ENCODE data around the gene MYL3.

MYL3 gene

DNA sequence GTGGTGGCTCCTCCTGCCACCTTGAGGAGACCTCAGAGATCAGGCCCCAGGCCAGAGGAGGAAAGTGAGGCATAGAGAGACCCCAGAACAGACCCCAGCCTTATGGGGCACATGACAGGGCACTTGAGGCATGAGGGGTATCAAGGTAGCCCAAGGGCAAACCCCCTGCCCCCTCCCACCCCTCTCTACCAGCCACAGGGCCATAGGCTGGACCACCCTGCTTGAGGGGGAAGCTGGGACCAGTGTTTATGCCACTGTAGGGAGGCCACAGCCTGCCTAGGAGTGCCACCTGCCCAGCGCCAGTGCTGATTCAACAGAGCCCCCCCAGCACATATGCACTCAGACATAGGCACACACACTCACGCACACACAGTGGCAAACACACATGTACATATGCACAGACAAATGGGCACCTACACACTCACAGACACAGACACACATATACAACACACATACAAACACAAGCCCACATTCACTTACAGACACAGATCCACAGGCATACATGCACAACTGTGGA, 10.3 kb downstream of the MYL3 start:
- TF ChIP-seq CTCF (conservative IDR thresholded peaks at IDR 0.05; ENCODE audit: low read depth, low read length) = no peak
- H3K4me3 ChIP-seq (ENCODE audit: low read length) = no peak overlapping the region
- DNase-seq (ENCODE audit: low read depth) = no peak

DNA sequence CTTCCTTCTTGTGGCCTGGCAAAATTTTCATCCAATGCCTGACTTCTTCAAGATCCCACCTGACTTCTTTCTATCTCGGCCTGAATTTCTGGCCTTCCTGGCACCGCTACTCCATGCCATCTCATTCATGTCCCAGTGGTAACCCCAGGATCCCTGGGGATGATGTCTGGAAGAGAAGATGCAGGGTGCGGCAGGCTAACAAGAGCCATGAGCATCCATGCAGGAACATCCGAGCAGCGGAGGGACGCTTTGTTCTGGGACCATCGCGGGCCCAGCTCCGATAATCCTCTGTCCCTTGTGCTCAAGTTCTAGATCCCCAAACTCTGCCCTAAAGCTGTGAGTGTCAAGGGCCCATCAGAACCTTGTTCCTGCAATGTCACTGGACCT, 10.9 kb downstream of the MYL3 start:
- no peak overlapping the region for H3K4me3 ChIP-seq (ENCODE audit: low read length)
- no peak for DNase-seq (ENCODE audit: low read depth)
- no peak for TF ChIP-seq CTCF (conservative IDR thresholded peaks at IDR 0.05; ENCODE audit: low read depth, low read length)

- no peak for TF ChIP-seq CTCF (conservative IDR thresholded peaks at IDR 0.05; ENCODE audit: low read depth, low read length)
- no peak overlapping the region for H3K4me3 ChIP-seq (ENCODE audit: low read length)
- DNase-seq (ENCODE audit: low read depth) = no peak
These were observed 11.6 kb downstream of the MYL3 start for GRCh38 chr3:46851364-46852333.

DNA sequence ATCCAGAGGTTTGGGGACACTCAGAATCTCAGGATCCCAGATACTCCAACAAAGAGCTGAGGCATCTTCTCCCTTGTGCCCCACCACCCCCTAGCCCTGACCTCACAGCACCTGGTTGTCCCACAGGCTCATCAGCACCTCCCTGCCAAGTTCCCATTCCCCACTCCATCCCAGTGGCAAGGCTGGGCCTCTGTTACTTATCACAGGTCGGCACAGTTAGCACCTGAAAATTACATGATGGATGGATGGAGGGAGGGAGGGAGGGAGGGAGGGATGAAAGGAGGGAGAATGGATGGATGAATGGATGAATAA, 12.8 kb downstream of the MYL3 start:
- H3K4me3 ChIP-seq (ENCODE audit: low read length) = no peak overlapping the region
- no peak for DNase-seq (ENCODE audit: low read depth)
- no peak for TF ChIP-seq CTCF (conservative IDR thresholded peaks at IDR 0.05; ENCODE audit: low read depth, low read length)

DNA sequence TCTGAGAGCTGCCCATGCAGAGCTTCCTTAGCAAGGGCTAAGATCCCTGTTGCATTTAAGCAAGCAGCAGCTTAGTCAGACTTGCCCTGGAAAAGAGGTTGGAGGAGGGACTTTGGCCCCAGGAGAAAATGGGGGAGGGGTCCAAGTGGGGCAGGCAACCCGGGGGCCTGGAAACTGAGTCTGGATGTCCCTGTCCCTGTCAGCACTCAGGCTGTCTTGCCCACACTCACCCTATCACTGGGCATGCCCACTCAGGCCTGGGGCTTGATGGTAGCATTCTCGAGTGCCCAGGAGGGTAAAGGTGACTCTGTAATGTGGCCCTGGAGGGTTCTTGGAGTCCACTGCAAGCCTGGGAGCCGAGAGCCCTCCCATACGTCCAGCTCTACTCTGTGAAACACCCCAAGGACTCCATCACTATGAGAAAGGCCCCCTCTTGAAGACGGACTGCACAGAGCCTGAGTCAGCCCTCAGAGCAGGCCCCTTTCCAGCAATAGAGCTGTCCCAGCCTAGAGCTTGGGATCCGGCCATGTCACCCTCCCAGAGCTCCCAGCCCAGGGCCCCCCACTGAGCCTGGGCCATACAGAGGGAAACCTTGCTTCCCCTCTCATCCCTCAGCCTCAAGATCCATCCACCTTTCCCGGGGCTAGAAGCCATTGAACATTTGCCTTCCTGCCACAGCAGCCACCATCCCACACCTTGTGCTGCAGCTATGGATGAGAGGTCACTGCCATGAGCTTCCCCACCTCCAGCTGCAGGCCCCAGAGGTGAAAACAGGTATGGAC, 13.4 kb downstream of the MYL3 start:
- no peak for TF ChIP-seq CTCF (conservative IDR thresholded peaks at IDR 0.05; ENCODE audit: low read depth, low read length)
- no peak overlapping the region for H3K4me3 ChIP-seq (ENCODE audit: low read length)
- DNase-seq (ENCODE audit: low read depth) = no peak

GRCh38 chr3:46849045-46849631, 14.1 kb downstream of the MYL3 start:
- H3K4me3 ChIP-seq (ENCODE audit: low read length) = no peak overlapping the region
- no peak for DNase-seq (ENCODE audit: low read depth)
- no peak for TF ChIP-seq CTCF (conservative IDR thresholded peaks at IDR 0.05; ENCODE audit: low read depth, low read length)

All from retinal pigment epithelial cell (primary cell).